ENCODE results near the gene VARS1.
"Not testable (repeated sequence)": the region's sequence is repeated elsewhere in the genome, so short reads cannot be mapped to it uniquely, and the experiment has no call there.

The VARS1 gene

GRCh38 chr6:31821301-31822035, 25.9 kb upstream of the VARS1 start:
- DNase-seq = peak in 2 of 5 donors; percentile 19 to 70

- not testable (repeated sequence) for DNase-seq
Observed at GRCh38 chr6:31820399-31820798, 24.8 kb upstream of the VARS1 start.

GRCh38 chr6:31819871-31820299, 24.3 kb upstream of the VARS1 start:
- DNase-seq = no peak

DNA sequence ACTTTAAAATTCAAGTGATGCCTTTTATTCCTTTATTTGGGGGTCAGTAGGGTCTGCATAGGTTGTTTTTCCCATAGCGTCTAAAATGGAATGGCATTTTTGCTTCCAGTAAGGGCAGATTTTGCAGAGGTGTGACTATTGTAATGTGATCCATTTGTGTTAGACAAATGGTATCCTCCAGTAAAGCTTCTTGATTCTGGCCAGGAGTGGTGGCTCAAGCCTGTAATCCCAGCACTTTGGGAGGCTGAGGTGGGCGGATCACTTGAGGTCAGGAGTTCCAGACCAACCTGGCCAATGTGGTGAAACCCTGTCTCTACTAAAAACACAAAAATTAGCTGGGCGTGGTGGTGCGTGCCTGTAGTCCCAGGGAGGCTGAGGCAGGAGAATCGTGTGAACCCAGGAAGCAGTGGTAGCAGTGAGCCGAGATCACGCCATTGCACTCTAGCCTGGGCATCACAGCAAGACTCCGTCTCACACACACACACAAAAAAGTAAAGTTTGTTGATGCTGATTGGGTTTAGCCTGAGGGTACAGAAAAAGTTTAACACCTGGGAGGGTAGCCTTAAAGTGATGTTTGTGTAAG, 22.5 kb upstream of the VARS1 start:
- not testable (repeated sequence) for DNase-seq

GRCh38 chr6:31817133-31817928, 21.8 kb upstream of the VARS1 start:
- DNase-seq = peak in 1 of 5 donors; percentile 64

DNA sequence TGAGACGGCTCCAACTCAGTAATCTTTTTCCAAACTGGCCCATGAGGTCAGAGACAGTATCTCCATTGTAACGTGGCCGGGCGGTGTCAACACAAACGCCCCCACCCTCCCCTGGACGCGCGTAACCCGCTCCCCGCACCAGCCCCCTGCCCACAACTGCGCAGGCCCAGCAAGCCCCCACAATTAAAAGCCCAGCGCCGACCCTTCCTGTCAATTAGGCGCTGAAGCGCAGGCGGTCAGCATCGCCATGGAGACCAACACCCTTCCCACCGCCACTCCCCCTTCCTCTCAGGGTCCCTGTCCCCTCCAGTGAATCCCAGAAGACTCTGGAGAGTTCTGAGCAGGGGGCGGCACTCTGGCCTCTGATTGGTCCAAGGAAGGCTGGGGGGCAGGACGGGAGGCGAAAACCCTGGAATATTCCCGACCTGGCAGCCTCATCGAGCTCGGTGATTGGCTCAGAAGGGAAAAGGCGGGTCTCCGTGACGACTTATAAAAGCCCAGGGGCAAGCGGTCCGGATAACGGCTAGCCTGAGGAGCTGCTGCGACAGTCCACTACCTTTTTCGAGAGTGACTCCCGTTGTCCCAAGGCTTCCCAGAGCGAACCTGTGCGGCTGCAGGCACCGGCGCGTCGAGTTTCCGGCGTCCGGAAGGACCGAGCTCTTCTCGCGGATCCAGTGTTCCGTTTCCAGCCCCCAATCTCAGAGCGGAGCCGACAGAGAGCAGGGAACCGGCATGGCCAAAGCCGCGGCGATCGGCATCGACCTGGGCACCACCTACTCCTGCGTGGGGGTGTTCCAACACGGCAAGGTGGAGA, 19.7 kb upstream of the VARS1 start, which contains the start of the genes HSPA1A and HSPA1L:
Gene HSPA1A, plus strand, starts transcription at position 519 of the 814 bp plus-strand sequence. Its CDS starts 214 bp downstream, at position 733.
Gene HSPA1L, minus strand, starts transcription at position 259 of the 814 bp plus-strand sequence. CDS start 3,311 bp downstream, outside the sequence.
- DNase-seq = peak; percentile 43 to 88 (median 46)

GRCh38 chr6:31814677-31815024, 19.1 kb upstream of the VARS1 start:
- DNase-seq = peak; percentile 63 to 79 (median 68)

DNA sequence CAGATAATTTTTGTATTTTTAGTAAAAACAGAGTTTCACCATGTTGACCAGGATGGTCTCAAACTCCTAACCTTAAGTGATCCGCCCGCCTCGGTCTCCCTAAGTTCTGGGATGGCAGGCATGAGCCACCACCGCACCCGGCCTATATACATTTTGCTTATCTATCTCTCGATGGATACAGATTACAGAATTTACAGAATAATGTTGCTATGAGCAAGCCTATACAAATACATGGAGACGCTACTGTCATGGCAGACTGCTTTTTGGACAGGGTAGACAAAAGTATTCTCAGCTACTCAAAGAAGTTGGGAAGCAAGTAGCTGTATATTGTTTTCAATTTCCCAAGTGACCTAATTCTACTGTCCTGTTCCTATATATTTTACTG, 17.9 kb upstream of the VARS1 start:
- no peak for DNase-seq

GRCh38 chr6:31811645-31812044, 16.1 kb upstream of the VARS1 start:
- no peak for DNase-seq

DNA sequence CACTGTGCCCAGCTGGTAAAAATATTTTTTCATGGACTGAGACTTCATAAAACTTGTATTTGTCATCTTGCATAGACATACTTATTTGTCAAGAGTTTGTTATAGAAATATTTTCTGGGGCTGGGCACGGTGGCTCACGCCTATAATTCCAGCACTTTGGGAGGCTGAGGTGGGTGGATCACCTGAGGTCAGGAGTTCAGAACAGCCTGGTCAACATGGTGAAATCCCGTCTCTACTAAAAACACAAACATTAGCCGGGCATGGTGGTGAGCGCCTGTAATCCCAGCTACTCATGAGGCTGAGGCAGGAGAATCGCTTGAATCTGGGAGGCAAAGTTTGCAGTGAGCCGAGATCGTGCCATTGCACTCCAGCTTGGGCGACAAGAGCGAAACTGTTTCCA, 13.0 kb upstream of the VARS1 start:
- DNase-seq = not testable (repeated sequence)

DNA sequence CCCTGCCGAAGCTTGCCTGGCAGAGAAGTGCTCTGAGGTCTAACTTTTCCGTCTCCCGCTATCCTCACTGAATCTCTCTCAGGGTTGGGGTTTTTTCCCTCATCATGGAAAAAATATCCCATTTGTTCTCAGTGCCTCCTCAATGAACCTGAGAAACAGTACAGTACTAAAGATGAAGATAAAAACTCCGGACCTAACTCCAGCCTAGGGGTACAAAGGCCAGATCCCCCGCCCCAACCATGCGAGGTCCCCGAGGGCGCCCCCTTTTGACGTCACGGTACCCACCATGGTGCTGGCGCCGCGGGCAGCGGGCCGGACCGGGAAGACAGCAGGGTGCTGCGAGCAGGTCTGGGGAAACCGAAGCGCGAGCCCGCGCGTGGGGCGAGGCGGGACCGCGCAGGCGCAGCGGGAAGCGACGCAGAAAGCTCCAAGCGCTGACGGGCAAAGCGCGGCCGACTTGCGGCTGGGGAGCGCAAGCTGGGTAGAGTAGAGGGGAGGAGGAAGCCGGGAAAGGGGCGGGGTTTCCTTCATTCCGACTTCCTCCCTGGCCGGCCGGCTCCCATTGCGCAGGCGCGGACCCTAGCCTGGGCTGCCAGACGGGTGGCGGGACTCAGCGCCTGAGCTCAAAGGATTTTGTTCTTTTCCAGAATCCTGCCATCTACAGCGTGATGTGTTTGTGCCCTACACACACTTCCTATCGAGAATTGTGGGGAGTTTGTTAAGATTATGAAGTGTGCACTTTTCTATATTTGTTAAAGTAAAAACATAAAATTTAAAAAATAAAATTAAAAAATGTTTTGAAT, 11.1 kb upstream of the VARS1 start, which contains the start of gene LSM2:
Gene LSM2, minus strand, starts transcription at position 497 of the 803 bp plus-strand sequence. Its CDS starts 209 bp downstream, at position 288.
- peak; percentile 95 to 98 (median 97) for DNase-seq

- DNase-seq = no peak
Observed at GRCh38 chr6:31805939-31806469, 10.5 kb upstream of the VARS1 start.

DNA sequence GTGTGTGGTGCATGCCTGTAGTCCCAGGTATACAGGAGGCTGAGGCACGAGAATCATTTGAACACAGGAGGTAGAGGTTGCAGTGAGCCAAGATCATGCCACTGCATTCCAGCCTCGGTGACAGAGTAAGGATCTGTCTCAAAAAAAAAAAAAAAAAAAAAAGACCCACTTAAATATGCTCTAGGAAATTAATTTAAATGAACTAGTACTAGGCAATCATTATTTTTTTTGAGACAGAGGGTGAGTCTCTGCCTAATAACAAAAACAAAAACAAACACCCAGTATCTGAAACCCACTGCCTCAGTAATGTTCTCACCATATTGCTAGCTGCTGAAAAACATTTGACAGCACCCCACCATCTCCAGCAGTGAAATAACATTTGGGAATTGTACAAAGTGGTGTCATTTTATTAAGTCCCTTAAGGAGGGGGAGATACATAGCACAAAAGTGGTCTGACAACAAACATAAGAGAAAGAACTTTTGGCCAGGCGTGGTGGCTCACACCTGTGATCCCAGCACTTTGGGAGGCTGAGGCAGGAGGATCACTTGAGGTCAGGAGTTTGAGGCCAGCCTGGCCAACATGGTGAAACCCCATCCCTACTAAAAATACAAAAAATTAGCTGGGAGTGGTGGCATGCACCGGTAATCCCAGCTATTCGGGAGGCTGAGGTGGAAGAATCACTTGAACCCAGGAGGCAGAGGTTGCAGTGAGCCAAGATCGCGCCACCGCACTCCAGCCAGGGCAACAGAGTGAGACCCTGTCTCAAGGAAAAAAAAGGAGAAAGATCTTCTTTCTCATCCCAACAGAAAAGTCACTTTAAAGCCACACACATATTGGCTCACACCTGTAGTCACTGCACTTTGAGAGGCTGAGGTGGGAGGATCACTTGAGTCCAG, 5.7 kb upstream of the VARS1 start:
- DNase-seq = not testable (repeated sequence)

GRCh38 chr6:31799781-31800180, 4.2 kb upstream of the VARS1 start:
- no peak for DNase-seq

GRCh38 chr6:31797588-31797987, 2.0 kb upstream of the VARS1 start:
- peak in 2 of 5 donors; percentile 35 to 77 for DNase-seq

DNA sequence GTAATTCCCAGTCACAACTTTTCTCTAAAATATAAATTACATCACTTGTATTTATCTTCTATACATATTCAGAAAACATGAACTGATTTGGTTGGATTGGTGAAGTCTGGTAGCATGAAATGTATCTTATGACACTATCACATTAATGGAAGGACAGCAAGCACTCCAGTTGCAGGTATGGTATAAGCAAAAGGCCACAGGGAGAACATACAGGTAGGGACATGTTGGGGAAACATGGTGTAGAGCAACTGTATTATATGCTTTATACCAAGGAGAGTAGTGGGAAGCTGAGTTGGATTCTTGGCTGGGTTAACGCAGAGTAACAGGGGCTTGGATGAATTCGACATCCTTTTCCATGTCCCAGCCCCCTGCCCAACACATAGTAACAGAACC, 1.4 kb upstream of the VARS1 start:
- no peak for DNase-seq

- no peak for DNase-seq
Observed at GRCh38 chr6:31794866-31795615, 511 bp downstream of the VARS1 start.

GRCh38 chr6:31794294-31794865, 1.2 kb downstream of the VARS1 start:
- no peak for DNase-seq

DNA sequence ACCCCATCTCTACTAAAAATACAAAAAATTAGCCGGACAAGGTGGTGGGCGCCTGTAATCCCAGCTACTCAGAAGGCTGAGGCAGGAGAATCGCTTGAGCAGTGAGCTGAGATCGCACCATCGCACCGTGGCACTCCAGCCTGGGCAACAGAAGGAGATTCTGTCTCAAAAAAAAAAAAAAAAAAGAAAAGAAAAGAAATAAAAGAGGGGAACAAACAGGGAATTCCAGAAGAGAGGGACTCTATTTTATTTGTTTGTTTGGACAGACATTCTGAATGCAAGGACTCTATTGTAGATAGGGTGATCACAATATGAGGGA, 1.7 kb downstream of the VARS1 start:
- not testable (repeated sequence) for DNase-seq
